Measurements from ENCODE around the gene ZNF433. TPM values are rescaled to one million over a fixed set of nuclear protein-coding genes. Genes with fewer than 3 reads are reported as not detected.

Gene ZNF433
- total RNA-seq, 2 donors from 2014 or later, result 1.4 to 1.8 TPM

- Mint-ChIP-seq H3K36me3 (peaks cover 0 to 11% of the 10 kb centered on the region in 2 donors), H3K27ac (peak within 1 kb of the TSS; percentile 25 to 47), H3K9me3 (peaks cover 0 to 12% of the 10 kb centered on the region in 2 donors)
- ATAC-seq, result peak; percentile 95 to 96
- peak; percentile 84 to 91 for DNase-seq (ENCODE audit: low spot score in 2 of 2)
These were observed 70.4 kb downstream of the ZNF433 start, which contains the start of gene ZNF763 for GRCh38 chr19:11964858-11965645. Gene ZNF763, plus strand, starts transcription at chr19:11965040. Its CDS starts 169 bp downstream, at chr19:11965209.

Other genes starting within 250 kb of the ZNF433 start
- 1 to 10 TPM; 1.3 to 2.2 TPM for gene ZNF491, start 237.2 kb downstream of the ZNF433 start, total RNA-seq
- gene ZNF440, start 221.4 kb downstream of the ZNF433 start, total RNA-seq, result 1 to 10 TPM; 8.3 to 10.0 TPM
- gene ZNF439, start 187.0 kb downstream of the ZNF433 start, total RNA-seq, result 10 to 100 TPM in 1 of 2 donors, 1 to 10 TPM in 1; 7.4 to 11.2 TPM
- gene ZNF69, start 147.9 kb downstream of the ZNF433 start, total RNA-seq, result 1 to 10 TPM; 1.8 to 1.9 TPM
- 10 to 100 TPM; 17.6 to 18.7 TPM for gene ZNF700, start 110.6 kb downstream of the ZNF433 start, total RNA-seq
- 1 to 10 TPM in 1 of 2 donors, under 1 TPM in 1; 0.82 to 1.0 TPM for gene ZNF763, start 70.6 kb downstream of the ZNF433 start, total RNA-seq
- 1 to 10 TPM in 1 of 2 donors, under 1 TPM in 1; 0.59 to 1.3 TPM for gene ZNF878, start 17.3 kb upstream of the ZNF433 start, total RNA-seq
- 1 to 10 TPM; 1.6 to 8.3 TPM for gene ZNF844, start 29.1 kb upstream of the ZNF433 start, total RNA-seq
- gene ZNF20, start 104.7 kb upstream of the ZNF433 start, total RNA-seq, result 1 to 10 TPM; 1.6 to 5.1 TPM
- gene ZNF625, start 121.1 kb upstream of the ZNF433 start, total RNA-seq, result 1 to 10 TPM; 4.7 to 5.4 TPM
- gene ZNF136, start 127.4 kb upstream of the ZNF433 start, total RNA-seq, result 10 to 100 TPM; 10.8 to 12.5 TPM

Data from activated naive CD4-positive, alpha-beta T cell treated with anti-CD3 and anti-CD28 coated beads, Interleukin-2, amount 50 U/mL, for 72 hours (primary cell).